HG03558 (cell line): ENCODE data around the gene MKLN1.

Experiments used
- ATAC-seq: cut with Tn5 transposase; IDR thresholded peaks from one replicate; pipeline ENCODE4 v1.9.1; 2021; ENCODE audit warnings: moderate number of reproducible peaks; ENCODE audit not compliant: unreplicated experiment; ENCODE audit errors: extremely low read depth

MKLN1 gene

DNA sequence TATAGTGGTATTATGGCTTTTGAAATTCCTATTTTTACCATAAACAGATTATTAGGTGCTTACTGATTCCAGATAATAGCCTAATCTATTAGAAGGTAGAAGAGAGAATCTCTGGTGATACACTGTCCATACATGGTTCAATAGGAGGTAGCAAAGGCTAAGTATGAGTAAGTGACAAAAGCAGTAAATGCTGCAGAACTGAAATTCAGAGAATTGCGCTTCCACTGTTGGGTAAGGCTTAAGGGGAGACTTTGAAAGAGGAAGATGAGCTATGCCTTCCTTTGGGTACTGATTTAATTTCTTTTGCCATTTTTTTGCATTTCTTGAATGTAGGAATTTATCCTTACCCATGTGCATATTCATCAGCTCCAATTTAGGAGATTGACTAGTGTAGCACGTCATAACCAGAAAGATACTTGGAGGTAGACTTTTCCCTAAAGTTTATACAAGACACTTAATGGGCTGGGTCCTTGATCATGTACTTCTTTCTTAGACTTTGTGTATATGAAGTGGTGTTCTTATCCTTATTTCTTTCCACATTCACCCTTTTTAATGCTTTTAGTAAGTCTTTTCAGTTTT is 15.3 kb downstream of the MKLN1 start:
- ATAC-seq: no peak

DNA sequence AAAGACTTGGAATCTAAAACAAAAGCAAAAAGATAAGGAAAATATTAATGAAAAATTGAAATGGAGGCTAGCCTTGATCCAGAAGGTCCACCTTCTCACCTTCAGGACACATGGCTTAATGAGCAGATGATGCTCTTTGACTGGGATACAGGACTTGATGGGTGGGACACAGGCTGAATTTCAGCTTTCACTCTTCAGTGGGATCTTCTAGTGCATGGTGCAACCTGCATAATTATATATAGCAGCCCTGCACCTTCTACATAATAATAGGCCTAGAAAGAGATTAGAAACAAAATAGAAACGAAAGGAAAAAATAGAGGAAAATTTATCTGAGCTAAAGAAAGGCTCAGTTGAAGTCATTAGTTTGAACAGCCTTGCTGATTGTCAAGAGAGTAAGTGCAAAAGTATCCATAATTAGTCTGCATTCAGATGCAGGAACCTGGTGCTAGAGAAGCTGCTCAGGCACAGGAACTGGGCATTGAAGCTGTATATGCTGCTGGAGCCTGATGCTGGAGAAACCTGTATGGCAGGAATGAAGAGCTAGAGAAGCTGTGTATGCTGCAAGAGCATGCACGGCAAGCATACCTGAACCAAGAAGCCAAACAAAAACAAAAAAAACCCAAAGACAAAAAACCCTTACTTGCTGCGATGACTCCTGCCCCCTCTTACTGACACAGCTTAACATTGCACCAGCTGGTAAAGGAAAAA is 19.4 kb downstream of the MKLN1 start:
- ATAC-seq: no peak

DNA sequence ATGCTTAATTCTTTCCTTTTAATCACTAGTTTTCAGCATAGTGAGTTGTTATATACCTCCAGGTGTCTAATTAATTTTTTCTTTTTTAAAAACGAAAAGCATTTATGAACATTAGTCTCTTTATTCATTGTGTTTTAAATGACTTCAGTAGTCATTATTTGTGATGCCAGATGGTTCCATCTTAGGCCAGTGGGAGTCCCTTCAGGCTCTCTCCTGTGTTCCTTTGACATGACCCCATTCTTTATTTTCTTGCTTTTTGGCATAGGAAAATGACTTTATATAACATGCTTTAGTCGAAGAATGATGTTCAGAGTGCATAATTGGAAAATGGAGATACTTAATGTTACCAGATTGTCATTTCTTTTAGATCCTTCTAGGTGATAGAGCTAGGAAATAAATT is 24.4 kb downstream of the MKLN1 start:
- ATAC-seq: no peak

DNA sequence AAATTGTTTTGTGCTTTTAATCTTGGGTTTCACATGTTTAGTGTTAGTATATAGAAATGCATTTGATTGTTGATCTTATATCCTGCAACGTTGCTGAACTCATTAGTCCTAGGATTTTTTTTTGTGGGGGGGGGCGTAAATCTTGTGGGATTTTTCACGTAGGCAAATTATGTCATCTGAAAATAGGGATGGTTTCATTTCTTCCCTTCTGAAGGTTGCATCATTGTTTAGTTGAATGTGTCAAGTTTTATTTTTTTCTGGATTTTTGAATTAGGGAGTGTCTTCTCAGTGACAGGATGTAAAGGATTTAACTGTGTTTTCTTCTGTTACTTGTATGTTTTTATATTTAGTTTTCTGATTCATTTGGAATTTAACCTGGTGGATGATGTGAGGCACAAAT is 26.7 kb downstream of the MKLN1 start:
- ATAC-seq: no peak

DNA sequence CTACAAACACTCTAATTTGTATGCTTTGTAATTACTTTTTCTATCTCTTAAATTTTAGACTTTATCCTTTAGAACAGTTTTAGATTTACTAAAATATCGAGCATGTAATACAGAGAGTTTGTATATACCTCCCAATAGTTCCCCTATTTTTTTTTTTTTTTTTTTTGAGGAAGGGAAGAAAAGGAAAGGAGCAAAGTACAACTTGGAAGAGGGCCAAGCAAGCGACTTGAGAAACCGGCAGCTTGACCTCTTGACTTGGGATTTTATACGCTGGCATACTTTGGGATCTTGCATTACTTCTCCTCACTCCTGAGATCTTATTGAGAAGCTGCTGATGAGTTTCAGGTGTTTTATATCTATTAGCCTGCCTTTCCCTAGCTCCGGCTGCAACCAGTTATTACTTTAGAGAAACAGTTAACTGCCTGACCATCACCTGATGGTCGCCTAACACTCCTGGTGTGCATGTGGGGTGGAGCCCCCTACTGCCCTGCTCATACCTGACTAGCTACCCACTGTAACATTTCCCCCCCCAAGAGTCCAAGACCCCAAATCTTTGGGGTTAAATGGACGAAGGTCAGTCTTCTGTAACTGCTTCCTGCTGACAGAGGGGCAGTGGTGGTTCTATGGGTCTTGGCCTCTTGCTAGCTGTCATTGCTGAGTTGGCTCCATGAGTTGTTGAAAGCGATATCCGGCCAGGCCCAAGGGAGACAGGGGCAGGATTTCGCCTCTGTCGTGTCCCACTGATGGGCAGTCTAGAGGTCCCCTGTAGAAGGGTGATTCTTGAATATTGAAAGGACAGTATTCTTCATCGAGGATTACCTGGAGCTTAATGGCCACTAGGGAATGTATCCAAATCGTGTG is 28.5 kb downstream of the MKLN1 start:
- no peak for ATAC-seq

DNA sequence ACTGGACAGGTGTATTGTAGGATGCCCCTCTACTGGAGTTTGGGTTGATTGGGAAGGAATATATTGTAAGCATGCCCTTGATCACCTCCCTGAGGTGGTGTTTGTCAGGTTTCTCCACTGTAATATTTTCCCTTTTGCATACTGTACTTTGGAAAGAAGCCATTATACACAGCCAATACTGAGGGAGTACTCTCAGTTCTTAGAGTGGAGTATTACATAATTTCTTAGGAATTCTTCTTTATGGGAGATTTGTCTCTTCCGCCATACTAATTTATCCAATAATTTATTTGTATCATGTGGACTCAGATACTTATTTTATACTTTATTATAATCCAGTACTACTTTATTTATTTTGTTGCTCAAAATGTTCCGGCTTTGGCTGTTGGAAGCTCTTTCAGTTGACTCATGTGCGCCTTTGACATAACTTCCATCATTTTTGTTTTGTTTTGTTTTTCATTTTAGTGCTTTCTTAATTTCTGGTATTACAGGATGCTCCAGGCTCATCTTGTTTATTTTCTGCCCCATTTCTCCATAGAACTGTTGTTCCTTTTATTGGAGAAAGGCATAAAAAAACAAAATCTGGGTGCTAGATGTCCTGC is 29.7 kb downstream of the MKLN1 start:
- no peak for ATAC-seq

DNA sequence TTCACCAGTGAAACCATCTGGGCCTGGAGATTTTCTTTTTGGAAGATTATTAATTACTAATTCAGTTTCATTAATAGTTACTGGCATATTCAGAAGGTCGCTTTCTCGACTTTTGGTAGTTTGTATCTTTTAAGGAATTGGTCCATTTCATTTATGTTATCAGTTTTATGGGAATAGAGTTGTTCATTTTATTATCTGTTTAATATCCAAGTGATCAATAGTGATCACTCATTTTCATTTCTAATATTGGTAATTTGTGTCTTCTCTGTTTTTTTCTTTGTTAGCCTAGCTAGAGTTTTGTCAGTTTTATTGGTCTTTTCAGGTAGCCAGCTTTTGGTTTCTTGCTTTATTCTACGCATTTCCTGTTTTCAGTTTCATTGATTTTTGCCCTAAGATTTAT is 31.0 kb downstream of the MKLN1 start:
- no peak for ATAC-seq

DNA sequence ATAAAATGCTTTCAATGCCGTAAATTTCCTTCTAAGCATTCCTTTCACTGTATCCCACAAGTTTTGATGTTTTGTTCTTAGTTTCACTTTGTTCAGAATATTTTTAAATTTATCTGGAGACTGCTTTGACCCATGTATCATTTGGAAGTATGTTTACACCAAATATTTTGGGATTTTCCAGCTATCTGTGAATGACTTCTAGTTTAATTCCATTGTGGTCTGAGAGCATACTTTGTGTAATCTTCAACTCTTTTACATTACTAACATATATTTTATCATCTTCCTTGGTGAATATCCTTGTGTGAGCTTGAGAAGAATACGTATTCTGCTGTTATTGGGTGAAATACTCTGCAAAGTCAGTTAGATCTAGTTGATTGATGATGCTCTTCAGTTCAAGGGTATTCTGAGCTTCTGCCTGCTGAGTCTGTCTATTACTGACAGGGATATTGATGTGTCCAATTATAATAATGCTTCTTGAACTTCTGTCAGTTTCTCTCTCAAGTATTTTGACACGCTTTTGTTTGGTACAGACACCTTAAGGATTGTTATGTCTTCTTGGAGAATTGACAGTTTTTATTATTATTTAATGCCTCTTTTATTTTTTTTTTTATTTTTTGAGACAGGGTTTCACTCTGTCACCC is 31.6 kb downstream of the MKLN1 start:
- ATAC-seq: no peak

DNA sequence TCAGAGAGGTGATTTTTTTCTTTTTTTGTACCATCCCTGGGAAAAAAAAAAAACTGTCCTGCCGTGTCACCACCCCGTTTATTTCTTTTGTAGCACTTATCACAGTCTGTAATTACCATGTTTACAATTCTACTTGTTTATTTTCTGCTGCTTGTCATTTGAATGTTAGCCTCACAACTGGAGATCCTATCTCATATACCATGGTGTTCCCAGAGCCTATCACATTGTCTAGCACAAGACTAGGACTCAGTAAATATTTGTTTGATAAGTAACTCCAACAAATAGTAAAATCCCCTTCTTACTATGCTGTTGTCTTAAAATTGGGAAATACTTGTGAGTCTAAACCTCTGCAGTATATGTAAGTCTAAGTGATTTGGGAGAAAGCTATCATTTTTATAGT is 36.0 kb downstream of the MKLN1 start:
- no peak for ATAC-seq

DNA sequence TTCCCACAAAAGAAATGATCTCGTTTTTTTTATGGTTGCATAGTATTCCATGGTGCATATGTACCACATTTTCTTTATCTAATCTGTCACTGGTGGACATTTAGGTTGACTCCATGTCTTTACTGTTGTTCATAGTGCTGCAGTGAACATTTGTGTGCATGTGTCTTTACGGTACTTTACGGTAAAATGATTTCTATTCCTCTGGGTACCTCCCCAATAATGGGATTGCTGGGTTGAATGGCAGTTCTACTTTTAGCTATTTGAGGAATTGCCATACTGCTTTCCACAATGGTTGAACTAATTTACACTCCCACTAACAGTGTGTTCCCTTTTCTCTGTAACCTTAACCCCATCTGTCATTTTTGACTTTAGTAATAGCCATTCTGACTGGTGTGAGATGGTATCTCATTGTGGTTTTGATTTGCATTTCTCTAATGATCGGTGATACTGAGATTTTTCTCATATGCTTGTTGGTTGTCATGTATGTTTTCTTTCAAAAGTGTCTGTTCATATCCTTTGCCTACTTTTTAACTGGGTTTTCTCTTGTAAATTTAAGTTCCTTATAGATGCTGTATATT is 37.2 kb downstream of the MKLN1 start:
- no peak for ATAC-seq

DNA sequence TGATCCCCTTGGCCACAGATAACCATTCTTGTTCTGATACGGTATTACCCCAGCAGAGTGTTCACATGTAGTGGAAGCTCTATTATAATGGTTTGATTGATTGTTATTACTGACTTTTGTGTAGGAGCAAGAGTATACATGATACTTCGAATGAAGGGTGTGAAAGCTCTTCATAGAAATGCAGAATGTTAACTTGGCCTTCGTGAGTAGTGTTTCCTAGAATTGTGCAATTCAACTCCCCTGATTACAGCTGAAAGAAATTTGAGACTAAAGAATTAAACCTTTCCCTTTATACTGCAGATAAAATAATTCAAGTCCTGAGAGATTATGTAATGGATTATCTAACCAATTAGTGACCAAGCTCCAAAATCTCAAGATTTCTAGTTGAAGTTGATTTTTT is 38.2 kb downstream of the MKLN1 start:
- no peak for ATAC-seq

DNA sequence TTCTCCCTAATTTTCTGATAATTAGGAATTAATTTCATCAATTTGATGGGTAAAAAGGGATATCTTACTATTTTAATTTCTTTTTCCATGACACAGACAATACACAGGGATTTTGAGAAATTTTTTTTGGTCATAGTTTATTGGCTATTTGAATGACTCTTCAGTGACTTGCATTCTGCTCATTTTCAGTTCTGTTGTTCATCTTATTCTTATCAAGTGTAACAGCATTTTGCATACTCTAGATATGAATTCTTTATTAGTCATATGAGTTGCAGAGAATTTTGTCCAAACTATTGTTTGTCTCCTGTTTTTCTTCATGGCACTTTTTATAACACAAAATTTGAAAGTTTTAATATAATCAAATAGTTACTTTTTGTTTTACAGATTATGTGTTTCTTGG is 41.7 kb downstream of the MKLN1 start:
- no peak for ATAC-seq

DNA sequence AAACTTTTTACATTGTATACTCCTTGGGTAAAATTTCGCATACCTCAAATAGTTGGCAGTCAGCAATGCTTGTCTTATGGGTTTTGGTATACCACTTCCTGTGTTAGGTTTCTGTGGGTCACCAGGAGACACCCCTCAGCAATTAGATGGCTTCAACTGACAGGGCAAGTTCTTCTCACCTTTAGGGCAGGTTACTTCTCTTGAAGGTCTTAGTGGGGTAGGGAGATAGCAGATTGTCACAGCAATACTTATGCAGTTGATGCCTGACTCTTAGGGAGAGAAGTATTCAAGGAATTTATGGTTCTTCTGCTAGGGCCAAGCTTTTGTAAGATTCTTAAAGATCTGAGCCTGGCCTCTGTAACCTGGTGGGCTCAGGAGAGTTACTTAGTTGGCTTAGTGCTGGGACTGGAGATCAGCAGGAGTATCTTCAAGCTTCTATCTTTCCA is 42.9 kb downstream of the MKLN1 start:
- ATAC-seq: no peak

DNA sequence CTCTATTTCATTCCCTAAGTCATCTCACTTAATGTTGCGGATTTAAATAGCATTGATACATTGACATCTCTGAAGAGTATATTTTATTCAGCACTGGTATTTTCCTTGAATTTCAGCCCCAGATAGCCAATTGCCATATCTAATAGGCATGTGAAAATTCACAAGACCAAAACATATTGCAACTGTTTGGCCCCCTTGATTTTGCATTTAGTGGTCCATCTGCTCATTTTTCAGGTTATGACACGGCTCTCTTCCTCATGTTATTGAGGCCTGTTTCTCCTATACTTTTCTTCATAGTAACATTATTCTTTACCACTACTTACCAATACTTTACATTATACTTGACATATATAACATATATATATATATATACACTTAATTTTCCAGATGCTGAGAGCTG is 43.7 kb downstream of the MKLN1 start:
- no peak for ATAC-seq

DNA sequence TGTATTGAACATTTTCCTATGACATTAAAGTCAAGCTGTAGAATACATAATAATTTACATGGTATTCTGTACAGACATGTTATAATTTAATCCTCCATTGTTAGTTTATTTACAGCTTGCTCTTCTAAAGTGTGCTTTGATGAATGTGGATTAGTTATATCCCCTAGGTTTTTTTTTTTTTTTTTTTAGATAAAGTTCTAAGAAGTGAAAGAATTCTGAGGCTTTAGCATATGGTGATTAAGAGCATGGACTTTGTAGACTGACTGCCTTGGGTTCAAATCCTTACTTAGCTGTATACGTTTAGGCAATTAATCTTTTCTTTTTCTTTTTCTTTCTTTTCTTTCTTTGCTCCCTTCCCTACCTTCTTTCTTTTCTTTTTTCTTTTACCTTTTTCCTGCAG is 44.9 kb downstream of the MKLN1 start:
- ATAC-seq: no peak

DNA sequence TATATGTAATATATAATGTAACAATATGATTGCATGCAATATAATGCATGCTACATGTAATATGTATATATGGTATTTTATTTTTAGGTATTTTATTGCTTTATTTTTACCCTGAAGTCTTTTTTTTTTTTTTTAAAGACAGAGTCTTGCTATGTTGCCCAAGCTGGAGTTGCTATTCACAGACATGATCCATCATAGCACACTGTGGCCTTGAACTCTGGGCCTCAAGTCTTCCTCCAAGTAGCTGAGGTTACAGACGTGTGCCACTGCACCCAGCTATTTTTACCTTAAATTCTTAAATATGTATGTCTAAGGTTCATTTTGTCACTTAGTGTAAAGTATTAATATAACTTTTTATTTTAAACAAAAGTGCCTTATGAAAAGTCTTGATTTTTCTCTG is 47.1 kb downstream of the MKLN1 start:
- ATAC-seq: no peak

DNA sequence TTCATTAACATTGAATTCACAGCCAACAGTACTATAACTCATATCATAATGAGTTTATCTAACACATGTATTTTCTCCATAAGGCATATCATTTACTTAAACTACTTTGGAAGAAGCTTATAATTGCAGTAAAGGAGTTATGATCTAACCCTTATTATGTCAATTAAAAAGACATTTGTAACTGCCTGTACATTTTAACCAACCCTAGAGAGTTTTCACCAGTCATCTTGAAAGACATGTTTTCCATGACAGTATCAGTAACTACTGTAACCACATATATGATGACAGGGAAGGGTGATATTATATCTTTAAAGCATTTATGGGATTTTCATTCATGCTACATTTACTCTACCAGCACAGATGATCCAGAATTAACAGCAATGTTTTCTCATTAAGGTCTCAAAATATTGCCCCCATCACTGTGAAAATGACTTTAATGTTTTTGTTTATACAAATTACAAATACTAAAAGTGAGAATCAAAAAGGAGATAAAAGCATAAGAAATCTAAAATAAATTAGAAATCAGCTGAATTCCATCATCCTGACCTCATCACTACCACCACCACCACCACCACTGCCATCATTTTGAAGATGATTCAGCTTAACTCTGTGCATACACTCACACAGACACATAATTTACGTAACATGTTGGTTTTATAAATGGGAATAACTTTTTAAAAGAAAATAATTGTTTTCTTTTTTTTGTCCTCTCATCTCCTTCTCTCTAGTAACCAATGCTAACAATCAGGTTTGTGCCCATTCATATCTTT is 53.6 kb downstream of the MKLN1 start:
- no peak for ATAC-seq

DNA sequence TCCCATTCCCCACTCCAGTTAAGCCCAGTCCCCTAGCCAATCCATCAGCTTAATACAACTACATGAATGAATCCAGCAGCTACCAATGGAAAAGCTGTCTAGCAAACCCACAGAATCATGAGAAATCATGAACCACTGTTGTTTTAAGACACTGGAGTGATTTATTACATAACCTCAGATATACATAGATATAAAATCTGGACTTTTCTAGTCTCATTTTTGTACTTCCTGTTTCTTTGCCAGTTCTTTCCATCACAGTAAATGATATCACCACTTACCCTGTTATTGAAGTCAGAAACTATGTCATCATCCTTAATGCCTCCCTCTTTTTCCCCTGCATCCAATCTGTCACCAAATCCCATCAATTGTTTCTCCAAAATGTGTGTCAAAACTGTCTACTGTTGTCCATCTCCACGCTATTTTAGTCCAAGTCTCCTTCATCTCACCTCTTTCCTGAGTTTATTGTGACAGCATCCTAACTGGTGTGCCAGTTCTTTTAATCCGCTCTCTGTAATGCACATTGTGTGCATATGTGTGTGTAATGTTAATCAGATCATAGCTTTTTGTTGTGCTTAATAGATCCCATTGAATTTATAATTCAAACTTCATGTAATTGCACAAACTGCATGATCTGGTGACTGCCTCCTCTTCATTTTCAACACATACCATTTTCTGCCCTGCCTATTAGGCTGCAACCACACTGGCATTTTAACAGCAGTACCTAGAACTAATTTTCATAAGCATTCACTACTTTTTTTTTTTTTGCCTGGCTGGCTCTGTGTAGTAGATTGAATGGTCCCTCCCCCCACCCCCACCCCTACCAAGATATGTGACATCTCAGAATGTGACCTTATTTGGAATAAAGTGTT is 56.0 kb downstream of the MKLN1 start:
- ATAC-seq: no peak

DNA sequence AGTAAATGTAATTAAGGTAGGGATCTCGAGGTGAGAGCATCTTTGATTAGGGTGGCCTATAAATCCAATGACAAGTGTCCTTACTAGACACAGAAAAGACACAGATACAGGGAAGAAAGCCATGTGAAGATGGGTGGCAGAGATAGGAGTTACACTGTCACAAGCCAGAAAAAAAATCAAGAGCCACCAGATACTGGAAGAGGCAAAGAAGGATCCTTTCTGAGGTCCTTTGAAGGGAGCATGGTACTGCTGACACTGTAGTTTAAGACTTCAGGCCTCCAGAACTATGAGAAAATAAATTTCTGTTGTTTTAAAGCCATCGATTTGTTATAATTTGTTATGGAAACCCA is 56.6 kb downstream of the MKLN1 start:
- ATAC-seq: no peak
